Erythroblast (primary cell): ENCODE data around the gene CILP2.

Experiments used
- GATA1 ChIP-seq: IDR thresholded peaks from 2 replicates; pipeline ENCODE4 v1.6.1; 2011; ENCODE audit warnings: low read depth, mild to moderate bottlenecking, control low read depth, low read length, moderate library complexity
- POLR2A ChIP-seq: IDR thresholded peaks from 2 replicates; pipeline ENCODE4 v1.6.1; 2011; ENCODE audit warnings: mild to moderate bottlenecking, low read length

DNA sequence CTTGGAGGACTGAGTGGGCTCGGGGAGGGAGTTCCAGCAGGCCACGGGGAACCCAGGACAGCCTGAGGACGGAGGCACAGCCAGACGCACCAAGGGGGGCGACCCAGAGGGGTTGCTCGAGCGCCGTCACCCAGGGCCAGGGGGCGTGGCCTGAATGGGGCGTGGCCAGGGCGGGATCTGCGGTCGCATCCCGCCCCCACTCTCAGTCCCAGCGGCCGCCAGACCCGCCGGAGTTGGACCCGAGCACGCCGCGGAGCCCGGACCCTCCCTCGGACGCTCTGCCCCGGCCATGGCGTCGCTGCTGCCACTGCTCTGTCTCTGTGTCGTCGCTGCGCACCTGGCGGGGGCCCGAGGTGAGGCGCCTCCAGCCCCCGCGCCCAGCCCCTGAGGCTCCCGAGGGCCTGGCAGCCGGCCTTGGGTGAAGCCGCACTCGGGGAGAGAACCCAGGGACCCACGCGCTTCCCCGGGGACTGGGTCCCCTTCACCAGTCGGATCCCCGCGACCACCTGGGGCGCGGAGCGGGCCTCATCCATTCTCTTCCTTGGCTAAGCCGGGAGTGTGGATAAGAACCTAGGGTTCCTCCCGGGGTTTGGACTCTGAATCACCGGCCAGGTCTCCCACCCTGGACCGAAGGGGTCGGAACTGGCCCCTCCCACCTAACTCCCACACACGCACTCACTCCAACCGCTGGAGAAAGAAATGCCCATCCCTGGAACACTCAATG, at the start of gene CILP2:
- TF ChIP-seq POLR2A (no peak), GATA1 (no peak)
